Osteocyte (in vitro differentiated cells): Measurements from ENCODE around the gene GPC4. TPM values are rescaled to one million over a fixed set of nuclear protein-coding genes. Genes with fewer than 3 reads are reported as not detected.

Experiments used
- DNase-seq: peaks from one replicate; pipeline ENCODE4 v3.0.0; 2021; ENCODE audit warnings: mixed read lengths; ENCODE audit not compliant: unreplicated experiment; ENCODE audit errors: extremely low spot score
- H3K27ac Mint-ChIP-seq: one replicate; pipeline ENCODE4 v1.8.0; 2021; ENCODE audit warnings: mild to moderate bottlenecking, mixed read lengths; ENCODE audit not compliant: unreplicated experiment
- H3K27me3 Mint-ChIP-seq: one replicate; pipeline ENCODE4 v1.8.0; 2021; ENCODE audit warnings: mixed read lengths; ENCODE audit not compliant: unreplicated experiment
- H3K36me3 Mint-ChIP-seq: one replicate; pipeline ENCODE4 v1.8.0; 2021; ENCODE audit warnings: mixed read lengths; ENCODE audit not compliant: unreplicated experiment
- H3K4me1 Mint-ChIP-seq: one replicate; pipeline ENCODE4 v1.8.0; 2021; ENCODE audit warnings: mixed read lengths; ENCODE audit not compliant: unreplicated experiment
- H3K4me3 Mint-ChIP-seq: one replicate; pipeline ENCODE4 v1.8.0; 2021; ENCODE audit warnings: mild to moderate bottlenecking, moderate library complexity, mixed read lengths; ENCODE audit not compliant: unreplicated experiment
- H3K9me3 Mint-ChIP-seq: one replicate; pipeline ENCODE4 v1.8.0; 2021; ENCODE audit warnings: mixed read lengths; ENCODE audit not compliant: unreplicated experiment
- long read RNA-seq: library from polyadenylated mRNA; unstranded; transcript quantifications from one replicate; pipeline ENCODE4 v2.0.0, GENCODE V29; 2021
- total RNA-seq: library from RNA; stranded (reverse); gene quantifications from 2 replicates; pipeline ENCODE4 v1.2.1, GENCODE V29; 2021
- TF ChIP-seq, protein P1 (sequence below): fragments of 200-600 bp; sonication (generic); IDR thresholded peaks from 2 replicates; pipeline ENCODE4 v1.5.0; 2021; ENCODE audit warnings: antibody characterized with exemption, mild to moderate bottlenecking, moderate library complexity

GPC4 gene
- 98.0 and 101 TPM in 2 replicates for total RNA-seq
- long read RNA-seq, full-length matches to known transcripts: 183 of 231 reads
- long read RNA-seq, partial matches to known transcripts: 31 of 231 reads
- long read RNA-seq, other reads (novel, unspliced or antisense): 17 of 231 reads

DNA sequence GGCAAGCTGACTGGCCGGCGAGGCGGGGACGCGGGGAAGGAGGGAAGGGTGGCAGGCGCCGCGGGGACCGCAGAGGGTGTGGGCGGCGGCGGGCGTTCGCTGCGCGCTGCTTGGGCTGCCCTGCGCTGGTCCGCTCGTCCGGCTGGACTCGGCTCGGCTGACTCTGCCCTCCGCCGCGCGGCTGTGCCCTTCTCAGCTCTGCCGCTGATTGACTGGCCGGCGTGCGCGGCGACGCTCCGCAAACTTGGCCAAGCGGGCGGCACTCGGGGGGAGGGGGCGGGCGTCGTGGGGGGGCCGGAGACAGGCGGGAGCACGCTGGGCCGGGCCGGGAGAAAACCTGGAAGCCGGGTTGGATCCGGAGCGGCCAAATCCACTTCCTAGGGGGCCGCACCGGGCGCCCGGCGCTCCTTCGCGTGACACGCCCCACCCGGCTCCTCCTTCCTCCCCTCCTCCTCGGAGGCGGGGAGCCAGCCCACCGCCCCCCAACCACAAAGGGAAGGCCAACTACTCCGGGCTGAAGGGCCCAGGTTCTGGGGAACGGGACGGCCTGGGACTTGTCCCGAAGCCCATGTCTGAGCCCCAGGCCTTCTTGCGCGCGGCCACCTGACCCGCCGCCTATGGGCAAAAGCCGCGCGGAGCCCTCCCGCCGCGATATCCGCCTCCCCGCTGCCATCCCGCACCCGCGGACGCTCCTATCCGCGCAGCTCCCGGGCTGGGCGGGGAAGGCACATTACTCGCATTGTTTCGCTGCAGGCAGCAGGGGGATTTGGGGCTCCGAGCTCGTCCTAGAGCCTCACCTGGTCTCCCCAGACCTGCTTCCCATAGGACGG, at the start of gene GPC4:
Gene GPC4, minus strand, starts transcription at position 214 of the 830 bp plus-strand sequence. CDS start 524 bp downstream, outside the sequence.
- no peaks in the 10 kb centered on the region for H3K9me3 Mint-ChIP-seq
- H3K4me3 Mint-ChIP-seq: peak within 1 kb of the TSS; percentile 92
- peak; percentile 90 for DNase-seq
- peaks cover 23% of the 10 kb centered on the region for H3K27me3 Mint-ChIP-seq
- peaks cover 1% of the 10 kb centered on the region for H3K36me3 Mint-ChIP-seq
- TF ChIP-seq, protein P1, sequence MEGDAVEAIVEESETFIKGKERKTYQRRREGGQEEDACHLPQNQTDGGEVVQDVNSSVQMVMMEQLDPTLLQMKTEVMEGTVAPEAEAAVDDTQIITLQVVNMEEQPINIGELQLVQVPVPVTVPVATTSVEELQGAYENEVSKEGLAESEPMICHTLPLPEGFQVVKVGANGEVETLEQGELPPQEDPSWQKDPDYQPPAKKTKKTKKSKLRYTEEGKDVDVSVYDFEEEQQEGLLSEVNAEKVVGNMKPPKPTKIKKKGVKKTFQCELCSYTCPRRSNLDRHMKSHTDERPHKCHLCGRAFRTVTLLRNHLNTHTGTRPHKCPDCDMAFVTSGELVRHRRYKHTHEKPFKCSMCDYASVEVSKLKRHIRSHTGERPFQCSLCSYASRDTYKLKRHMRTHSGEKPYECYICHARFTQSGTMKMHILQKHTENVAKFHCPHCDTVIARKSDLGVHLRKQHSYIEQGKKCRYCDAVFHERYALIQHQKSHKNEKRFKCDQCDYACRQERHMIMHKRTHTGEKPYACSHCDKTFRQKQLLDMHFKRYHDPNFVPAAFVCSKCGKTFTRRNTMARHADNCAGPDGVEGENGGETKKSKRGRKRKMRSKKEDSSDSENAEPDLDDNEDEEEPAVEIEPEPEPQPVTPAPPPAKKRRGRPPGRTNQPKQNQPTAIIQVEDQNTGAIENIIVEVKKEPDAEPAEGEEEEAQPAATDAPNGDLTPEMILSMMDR: no peak
- peaks cover 40% of the 10 kb centered on the region for H3K4me1 Mint-ChIP-seq
- peak within 1 kb of the TSS; percentile 65 for H3K27ac Mint-ChIP-seq

DNA sequence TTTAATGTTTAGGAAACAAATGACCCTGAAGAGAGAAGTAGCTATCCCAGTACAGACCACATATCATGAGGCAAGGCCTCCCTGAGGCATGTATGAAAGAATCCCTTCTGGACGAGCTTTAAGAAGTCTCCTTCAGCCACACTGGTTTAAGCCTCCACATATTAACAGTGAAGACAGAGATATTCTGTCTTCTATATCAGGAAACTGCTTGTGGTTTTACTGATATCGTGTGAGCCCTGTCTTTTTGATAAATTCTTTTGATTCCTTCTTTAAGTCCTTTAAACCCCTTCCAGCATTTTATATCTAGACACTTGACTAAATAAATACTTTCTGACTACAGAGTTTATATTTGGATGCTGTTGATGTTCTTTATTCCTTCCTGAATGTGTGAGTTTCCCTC, 45.9 kb upstream of the GPC4 start:
- H3K36me3 Mint-ChIP-seq: no peaks in the 10 kb centered on the region
- no peaks in the 10 kb centered on the region for H3K27me3 Mint-ChIP-seq
- no peak overlapping the region for H3K4me3 Mint-ChIP-seq
- TF ChIP-seq, protein P1: no peak
- no peaks in the 10 kb centered on the region for H3K4me1 Mint-ChIP-seq
- DNase-seq: no peak
- H3K9me3 Mint-ChIP-seq: peaks cover 4% of the 10 kb centered on the region
- no peak overlapping the region for H3K27ac Mint-ChIP-seq

DNA sequence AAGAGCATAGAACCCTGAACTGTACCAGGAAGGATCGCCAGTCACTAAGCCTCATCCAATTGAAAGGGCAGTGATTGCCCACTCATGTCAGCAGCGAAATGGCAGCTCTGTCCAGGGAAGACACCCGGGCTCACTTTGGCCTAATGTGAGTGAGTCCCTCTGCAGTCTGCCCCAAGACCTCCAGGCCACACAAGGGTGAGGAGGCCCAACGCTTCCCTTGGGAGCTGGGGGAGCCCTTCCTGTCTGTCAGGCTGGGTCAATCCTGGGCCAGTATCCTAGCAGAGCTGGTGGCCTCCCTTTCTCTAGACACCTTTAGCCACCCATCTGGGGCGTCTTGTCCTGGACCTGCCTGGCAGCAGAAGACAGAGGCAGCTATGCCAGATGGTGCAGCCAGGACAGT, 39.6 kb upstream of the GPC4 start:
- Mint-ChIP-seq H3K36me3 (no peaks in the 10 kb centered on the region), H3K27ac (no peak overlapping the region)

DNA sequence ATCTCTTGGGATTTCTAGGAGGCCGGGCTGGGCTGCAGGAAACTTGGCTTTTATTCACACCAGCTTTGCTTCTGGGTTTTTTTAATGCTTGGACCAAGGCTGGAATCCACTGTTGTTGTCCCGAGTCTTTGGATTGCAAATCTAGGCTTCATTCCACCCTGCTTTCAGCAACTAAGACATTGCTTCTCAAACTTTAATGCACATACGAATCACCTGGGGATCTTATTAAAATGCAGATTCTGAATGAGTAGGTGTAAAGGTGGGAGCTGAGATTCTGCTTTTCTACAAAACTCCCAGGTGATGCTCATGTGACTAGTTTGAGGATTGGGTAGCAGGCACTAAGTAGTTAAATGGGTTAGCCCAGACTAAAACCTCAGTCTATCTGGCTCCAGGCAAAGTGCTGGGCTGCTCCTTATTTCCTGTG, 39.2 kb upstream of the GPC4 start:
- no peak overlapping the region for H3K4me3 Mint-ChIP-seq
- DNase-seq: no peak
- no peak overlapping the region for H3K27ac Mint-ChIP-seq
- no peaks in the 10 kb centered on the region for H3K4me1 Mint-ChIP-seq
- TF ChIP-seq, protein P1: no peak
- no peaks in the 10 kb centered on the region for H3K27me3 Mint-ChIP-seq
- no peaks in the 10 kb centered on the region for H3K9me3 Mint-ChIP-seq
- no peaks in the 10 kb centered on the region for H3K36me3 Mint-ChIP-seq

More for the DNA sequence above, 39.6 kb upstream of the GPC4 start:
- H3K4me3 Mint-ChIP-seq: no peak overlapping the region
- H3K4me1 Mint-ChIP-seq: no peaks in the 10 kb centered on the region
- H3K9me3 Mint-ChIP-seq: no peaks in the 10 kb centered on the region
- no peak for DNase-seq
- H3K27me3 Mint-ChIP-seq: no peaks in the 10 kb centered on the region
- TF ChIP-seq, protein P1: no peak

DNA sequence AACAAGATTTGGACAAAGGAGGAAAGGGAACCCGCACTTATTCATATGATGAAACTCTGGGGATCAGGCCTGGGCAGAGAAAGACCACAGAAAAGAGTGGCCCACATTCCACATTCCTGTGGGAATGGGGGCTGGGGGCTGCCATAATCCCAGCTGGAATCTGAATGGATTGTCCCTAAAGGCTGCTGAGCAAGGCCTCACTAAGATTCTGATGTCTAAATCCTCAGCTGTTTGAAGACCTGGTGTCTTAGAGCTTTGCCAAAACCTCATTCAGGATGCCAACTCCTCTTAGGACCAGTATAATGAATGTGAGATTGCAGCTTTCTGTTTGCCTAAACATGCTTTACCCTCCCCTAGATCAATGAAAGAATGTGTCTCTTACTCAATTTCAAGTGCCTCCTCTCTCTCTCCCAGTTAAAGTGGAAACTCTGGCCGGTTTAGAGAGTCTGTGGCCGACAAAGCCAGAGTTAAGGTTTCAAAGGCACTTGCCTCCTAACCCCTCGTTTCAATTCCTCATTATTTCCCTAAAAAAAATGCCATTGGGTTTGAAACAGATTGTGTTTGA, 33.3 kb upstream of the GPC4 start:
- Mint-ChIP-seq H3K4me3 (no peak overlapping the region), H3K9me3 (no peaks in the 10 kb centered on the region), H3K27ac (peak overlapping the region; percentile 8), H3K4me1 (peaks cover 30% of the 10 kb centered on the region), H3K27me3 (no peaks in the 10 kb centered on the region), H3K36me3 (no peaks in the 10 kb centered on the region)
- no peak for DNase-seq
- TF ChIP-seq, protein P1: no peak
